NT2/D1 (cell line): ENCODE measurements around the gene PLPPR1.
"Not testable (repeated sequence)": the region's sequence is repeated elsewhere in the genome, so short reads cannot be mapped to it uniquely, and the experiment has no call there.

Source experiments
- DNase-seq: peaks from one replicate; pipeline ENCODE4 v3.0.0-alpha.2; 2011; ENCODE audit warnings: low read depth, low spot score
- H3K27me3 ChIP-seq: 2 replicates; pipeline ENCODE4 v1.6.0; 2011; ENCODE audit warnings: mild to moderate bottlenecking; ENCODE audit not compliant: insufficient read length, insufficient read depth
- H3K36me3 ChIP-seq: 2 replicates; pipeline ENCODE4 v1.6.1; 2011; ENCODE audit warnings: mild to moderate bottlenecking, low read length, mixed read lengths; ENCODE audit not compliant: insufficient read depth, insufficient read length
- H3K4me1 ChIP-seq: 2 replicates; pipeline ENCODE4 v1.5.1; 2011; ENCODE audit not compliant: insufficient read depth, insufficient read length
- H3K4me3 ChIP-seq: 2 replicates; pipeline ENCODE4 v1.5.1; 2011; ENCODE audit warnings: low read depth; ENCODE audit not compliant: insufficient read length
- H3K9ac ChIP-seq: 2 replicates; pipeline ENCODE4 v1.6.0; 2011; ENCODE audit warnings: low read depth; ENCODE audit not compliant: insufficient read length
- H3K9me3 ChIP-seq: 2 replicates; pipeline ENCODE4 v1.5.1; 2011; ENCODE audit warnings: mild to moderate bottlenecking, low read length; ENCODE audit not compliant: insufficient read depth
- SUZ12 ChIP-seq: IDR thresholded peaks from 2 replicates; pipeline ENCODE4 v1.6.1; 2011; ENCODE audit not compliant: insufficient read length, insufficient read depth; ENCODE audit errors: extremely low read depth
- YY1 ChIP-seq: IDR thresholded peaks from 2 replicates; pipeline ENCODE4 v1.6.1; 2011; ENCODE audit not compliant: insufficient read length, insufficient read depth
- ZNF274 ChIP-seq: IDR thresholded peaks from 2 replicates; pipeline ENCODE4 v1.6.1; 2011; ENCODE audit warnings: mild to moderate bottlenecking, low read depth, low read length

PLPPR1 gene

GRCh38 chr9:101265261-101265660 lies 236.7 kb downstream of the PLPPR1 start:
- Histone ChIP-seq H3K4me3 (no peak overlapping the region), H3K4me1 (peaks cover 2% of the 10 kb centered on the region), H3K9ac (no peak overlapping the region), H3K36me3 (no peaks in the 10 kb centered on the region), H3K27me3 (no peaks in the 10 kb centered on the region), H3K9me3 (no peaks in the 10 kb centered on the region)
- no peak for DNase-seq
- TF ChIP-seq SUZ12 (no peak), ZNF274 (no peak), YY1 (no peak)

DNA sequence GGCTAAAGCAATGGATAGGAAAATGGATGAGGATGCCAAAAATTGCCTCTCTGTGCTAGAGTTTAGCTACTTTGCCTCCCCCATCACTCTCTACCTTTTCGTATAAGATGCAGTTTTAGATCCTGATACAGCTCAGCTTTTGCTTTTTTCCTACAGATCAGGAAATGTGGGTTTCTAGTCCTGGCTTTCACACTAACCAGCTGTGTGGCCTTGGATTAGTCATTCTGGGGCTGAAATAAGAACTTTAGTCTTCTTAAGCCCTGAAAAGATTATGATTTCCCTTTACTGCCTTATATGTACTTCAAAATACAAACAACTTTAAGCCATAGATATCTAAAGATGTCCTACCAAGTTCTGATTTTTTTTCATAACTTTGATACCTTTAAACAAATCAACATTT lies 239.9 kb downstream of the PLPPR1 start:
- H3K27me3 ChIP-seq: no peaks in the 10 kb centered on the region
- no peak overlapping the region for H3K9ac ChIP-seq
- no peak for DNase-seq
- no peak overlapping the region for H3K4me3 ChIP-seq
- peaks cover 2% of the 10 kb centered on the region for H3K4me1 ChIP-seq
- H3K36me3 ChIP-seq: no peaks in the 10 kb centered on the region
- no peaks in the 10 kb centered on the region for H3K9me3 ChIP-seq
- no peak for TF ChIP-seq YY1
- TF ChIP-seq SUZ12: no peak
- TF ChIP-seq ZNF274: no peak

GRCh38 chr9:101269591-101270283 lies 241.2 kb downstream of the PLPPR1 start:
- no peaks in the 10 kb centered on the region for H3K36me3 ChIP-seq
- H3K4me3 ChIP-seq: no peak overlapping the region
- peak overlapping the region; percentile 8 for H3K9ac ChIP-seq
- no peaks in the 10 kb centered on the region for H3K9me3 ChIP-seq
- H3K4me1 ChIP-seq: peaks cover 2% of the 10 kb centered on the region
- H3K27me3 ChIP-seq: no peaks in the 10 kb centered on the region
- DNase-seq: no peak
- TF ChIP-seq SUZ12: no peak
- no peak for TF ChIP-seq YY1
- TF ChIP-seq ZNF274: no peak

DNA sequence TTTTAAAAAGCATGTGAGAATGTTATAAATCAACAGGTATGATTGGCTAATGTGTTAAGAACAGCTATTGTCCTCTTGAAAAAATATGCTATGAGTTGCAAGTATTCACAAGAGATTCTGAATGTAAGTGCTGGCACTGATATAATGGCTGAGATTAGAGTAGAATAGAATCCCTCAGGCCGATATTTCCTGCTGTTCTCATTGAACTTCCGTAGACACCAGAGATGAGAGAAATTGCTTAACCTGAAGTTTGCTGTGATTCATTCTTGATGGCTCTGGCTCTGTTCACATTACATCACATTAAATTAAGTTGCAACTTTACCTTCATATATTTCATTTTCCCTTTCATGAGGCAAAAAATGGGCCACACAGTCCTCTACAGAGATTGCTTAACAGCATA lies 241.8 kb downstream of the PLPPR1 start:
- Histone ChIP-seq H3K36me3 (no peaks in the 10 kb centered on the region), H3K9ac (no peak overlapping the region), H3K4me3 (no peak overlapping the region), H3K9me3 (no peaks in the 10 kb centered on the region), H3K4me1 (peaks cover 2% of the 10 kb centered on the region), H3K27me3 (no peaks in the 10 kb centered on the region)
- DNase-seq: no peak
- TF ChIP-seq ZNF274 (no peak), YY1 (no peak), SUZ12 (no peak)

DNA sequence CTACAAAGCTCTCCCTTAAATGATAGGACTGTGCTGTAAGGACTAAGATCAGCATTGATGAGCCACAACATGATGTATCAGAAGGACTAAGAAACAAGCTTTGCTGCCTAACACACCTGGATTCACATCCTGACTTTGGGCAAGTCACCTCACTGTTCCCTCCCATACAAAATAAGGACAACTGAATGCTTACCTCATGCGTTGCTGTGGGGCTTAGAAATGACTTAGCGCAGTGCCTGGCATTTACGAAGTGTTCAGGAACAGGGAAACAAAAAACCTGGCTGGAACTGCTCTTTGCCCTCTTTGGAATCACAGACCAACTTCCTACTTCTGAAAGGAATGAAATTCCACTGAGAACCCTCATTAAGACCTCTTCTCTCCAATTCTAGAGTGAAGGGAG lies 242.6 kb downstream of the PLPPR1 start:
- no peaks in the 10 kb centered on the region for H3K27me3 ChIP-seq
- peaks cover 2% of the 10 kb centered on the region for H3K4me1 ChIP-seq
- no peak overlapping the region for H3K4me3 ChIP-seq
- no peaks in the 10 kb centered on the region for H3K9me3 ChIP-seq
- no peak for DNase-seq
- no peak overlapping the region for H3K9ac ChIP-seq
- no peaks in the 10 kb centered on the region for H3K36me3 ChIP-seq
- no peak for TF ChIP-seq SUZ12
- no peak for TF ChIP-seq ZNF274
- no peak for TF ChIP-seq YY1

DNA sequence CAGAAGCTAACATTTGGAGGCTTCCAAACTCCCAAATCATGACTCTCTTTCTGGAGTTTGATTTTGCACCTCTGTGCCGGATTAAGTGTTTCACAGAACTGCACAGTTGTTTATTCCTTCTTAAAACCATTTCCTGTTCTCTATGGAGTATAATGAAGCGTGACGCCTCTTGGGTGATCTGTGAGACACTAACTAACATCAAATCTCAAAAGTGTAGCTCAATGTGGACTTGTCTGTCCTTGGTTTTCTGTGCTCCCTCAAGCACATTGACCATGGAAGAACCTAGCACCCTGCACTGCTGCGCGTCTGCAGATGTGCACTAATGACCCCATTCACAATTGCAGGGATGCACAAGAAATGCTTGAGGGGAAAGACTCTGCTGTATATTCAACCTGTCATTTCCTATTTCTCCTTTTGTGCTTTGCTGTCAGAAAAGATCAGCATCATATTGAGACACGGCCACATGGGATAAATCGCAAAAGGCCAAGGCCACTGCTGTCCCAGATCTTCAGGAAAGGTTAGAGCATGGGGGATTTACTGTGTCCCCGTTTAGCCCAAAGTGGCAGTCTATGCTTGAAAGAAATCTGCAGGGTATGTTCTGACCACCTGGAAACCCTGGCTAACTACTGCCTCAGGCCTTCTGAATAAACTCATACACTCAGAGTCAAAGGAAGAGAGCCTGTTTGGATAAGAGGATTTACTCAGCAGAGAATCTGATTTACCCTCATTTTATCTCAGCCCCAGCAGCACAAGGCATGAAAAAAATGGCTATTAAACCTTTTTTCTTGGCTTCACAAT lies 246.6 kb downstream of the PLPPR1 start:
- no peak for TF ChIP-seq ZNF274
- H3K4me3 ChIP-seq: no peak overlapping the region
- no peaks in the 10 kb centered on the region for H3K27me3 ChIP-seq
- H3K9ac ChIP-seq: no peak overlapping the region
- H3K4me1 ChIP-seq: no peaks in the 10 kb centered on the region
- H3K36me3 ChIP-seq: no peaks in the 10 kb centered on the region
- no peak for DNase-seq
- no peaks in the 10 kb centered on the region for H3K9me3 ChIP-seq

- Histone ChIP-seq H3K4me1 (no peaks in the 10 kb centered on the region), H3K9me3 (no peaks in the 10 kb centered on the region), H3K4me3 (no peak overlapping the region), H3K9ac (no peak overlapping the region), H3K27me3 (no peaks in the 10 kb centered on the region), H3K36me3 (no peaks in the 10 kb centered on the region)
- TF ChIP-seq ZNF274: no peak
- no peak for TF ChIP-seq SUZ12
- no peak for TF ChIP-seq YY1
- no peak for DNase-seq
Observed at GRCh38 chr9:101275769-101276250, 247.3 kb downstream of the PLPPR1 start.

DNA sequence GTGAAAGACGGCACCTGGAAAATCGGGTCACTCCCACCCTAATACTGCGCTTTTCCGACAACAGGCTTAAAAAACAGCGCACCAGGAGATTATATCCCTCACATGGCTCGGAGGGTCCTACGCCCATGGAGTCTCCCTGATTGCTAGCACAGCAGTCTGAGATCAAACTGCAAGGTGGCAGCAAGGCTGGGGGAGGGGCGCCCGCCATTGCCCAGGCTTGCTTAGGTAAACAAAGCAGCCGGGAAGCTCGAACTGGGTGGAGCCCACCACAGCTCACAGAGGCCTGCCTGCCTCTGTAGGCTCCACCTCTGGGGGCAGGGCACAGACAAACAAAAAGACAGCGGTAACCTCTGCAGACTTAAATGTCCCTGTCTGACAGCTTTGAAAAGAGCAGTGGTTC lies 262.5 kb downstream of the PLPPR1 start:
- not testable (repeated sequence) for H3K4me3 ChIP-seq, H3K4me1 ChIP-seq, H3K27me3 ChIP-seq, DNase-seq, H3K9ac ChIP-seq, H3K9me3 ChIP-seq, H3K36me3 ChIP-seq
